Kidney epithelial cell (primary cell): ENCODE measurements around the gene TLR6. TPM values are rescaled to one million over a fixed set of nuclear protein-coding genes. Genes with fewer than 3 reads are reported as not detected.

Experiments
- DNase-seq: peaks from one replicate; pipeline ENCODE4 v3.0.0-alpha.2; 2010; ENCODE audit warnings: low read depth
- H3K27me3 ChIP-seq: 2 replicates; pipeline ENCODE4 v1.6.0; 2011; ENCODE audit warnings: low read length; ENCODE audit not compliant: control insufficient read depth, insufficient read depth
- H3K36me3 ChIP-seq: 2 replicates; pipeline ENCODE4 v1.5.1; 2011; ENCODE audit warnings: low read length; ENCODE audit not compliant: control insufficient read depth, insufficient read depth
- H3K4me3 ChIP-seq: 2 replicates; pipeline ENCODE4 v1.5.1; 2011; ENCODE audit warnings: low read depth, mild to moderate bottlenecking, control low read depth, low read length
- CTCF ChIP-seq: IDR thresholded peaks from 2 replicates; pipeline ENCODE4 v1.5.1; 2011; ENCODE audit warnings: mild to moderate bottlenecking, moderate library complexity, low read length, control low read depth, inconsistent platforms; ENCODE audit not compliant: insufficient read depth, poor library complexity, severe bottlenecking
- total RNA-seq: library from RNA; depleted of rRNA; stranded (reverse); fragments of >200 nt; gene quantifications from 2 replicates; pipeline ENCODE4 v1.2.3, GENCODE V29; 2015

TLR6 gene
- total RNA-seq, 1 donor from 2014 or later = 1.3 TPM

DNA sequence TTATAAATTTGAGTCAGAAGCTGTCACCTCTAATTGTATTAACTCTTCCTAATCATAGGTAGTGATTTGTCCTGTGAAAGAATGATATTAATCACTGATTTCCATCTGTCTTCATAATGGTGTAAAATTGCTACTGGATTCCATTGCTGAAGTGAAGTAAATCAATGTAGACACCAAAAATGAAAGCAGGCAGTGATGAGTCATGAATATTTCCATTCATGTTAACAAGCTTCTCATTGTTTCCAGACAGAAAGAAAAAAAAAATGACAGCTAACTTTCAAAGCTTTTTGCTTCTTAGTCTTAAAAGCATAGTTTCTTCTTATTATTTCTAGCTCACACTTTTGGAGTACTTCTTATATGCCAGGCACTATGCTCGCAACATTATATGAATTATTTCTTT, 32.5 kb upstream of the TLR6 start:
- Histone ChIP-seq H3K27me3 (no peaks in the 10 kb centered on the region), H3K4me3 (no peak overlapping the region), H3K36me3 (no peaks in the 10 kb centered on the region)
- DNase-seq = peak; percentile 58
- no peak for TF ChIP-seq CTCF

DNA sequence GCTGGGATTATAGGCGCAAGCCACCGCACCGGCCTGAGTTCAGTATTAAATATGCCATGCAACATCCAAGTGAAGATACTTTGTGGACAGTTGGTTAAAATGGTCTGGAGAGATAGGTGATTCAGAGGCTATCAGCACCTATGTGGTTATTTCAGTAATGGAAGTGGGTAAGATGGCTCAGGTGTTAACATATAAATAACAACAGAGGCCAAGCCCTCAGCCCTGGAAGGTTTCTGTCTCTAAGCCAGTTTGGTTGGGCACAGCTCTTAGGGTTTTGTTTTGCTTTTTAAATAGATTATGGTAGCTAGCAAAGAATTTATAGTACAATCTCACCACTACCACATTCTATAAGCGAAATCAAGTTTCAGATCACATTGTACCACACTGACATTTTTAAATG, 27.6 kb upstream of the TLR6 start:
- no peak for TF ChIP-seq CTCF
- DNase-seq = no peak
- H3K27me3 ChIP-seq = no peaks in the 10 kb centered on the region

GRCh38 chr4:38876636-38877035, 20.0 kb upstream of the TLR6 start:
- Histone ChIP-seq H3K27me3 (no peaks in the 10 kb centered on the region), H3K4me3 (no peak overlapping the region), H3K36me3 (peaks cover 2% of the 10 kb centered on the region)
- no peak for DNase-seq
- TF ChIP-seq CTCF = no peak

More for the DNA sequence above, 27.6 kb upstream of the TLR6 start:
- Histone ChIP-seq H3K4me3 (no peak overlapping the region), H3K36me3 (no peaks in the 10 kb centered on the region)

DNA sequence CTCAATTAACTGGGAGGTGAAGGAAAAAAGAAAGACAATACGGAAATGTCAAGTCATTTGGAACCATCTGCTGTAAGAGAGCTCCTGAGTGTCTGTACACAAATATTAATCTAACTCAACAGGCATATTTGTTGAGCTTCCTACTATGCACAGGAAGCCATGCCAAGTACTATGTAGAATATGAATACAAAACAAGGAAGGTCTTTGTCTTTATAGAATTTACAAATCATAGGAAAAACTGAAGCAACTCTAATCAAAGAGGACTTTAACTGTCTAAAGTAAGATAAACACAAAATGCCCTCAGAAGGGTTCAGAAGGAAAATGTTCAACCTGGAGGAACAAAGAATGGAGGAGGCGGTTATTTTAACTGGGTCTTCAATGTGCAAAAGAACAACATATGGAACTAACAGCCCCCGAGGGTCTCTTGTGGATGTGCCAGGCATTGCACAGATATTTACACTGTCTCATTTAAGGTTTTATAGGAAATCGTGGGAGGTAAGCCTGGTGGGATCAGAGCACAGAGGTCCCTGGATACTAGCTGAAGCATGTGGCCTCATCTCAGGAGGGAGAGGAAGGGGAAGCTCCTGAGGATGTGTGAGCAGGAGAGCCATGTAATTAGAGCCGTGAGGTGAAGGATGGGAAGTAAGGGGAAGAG, 16.8 kb upstream of the TLR6 start:
- Histone ChIP-seq H3K27me3 (no peaks in the 10 kb centered on the region), H3K4me3 (no peak overlapping the region), H3K36me3 (peaks cover 2% of the 10 kb centered on the region)
- no peak for TF ChIP-seq CTCF
- no peak for DNase-seq

DNA sequence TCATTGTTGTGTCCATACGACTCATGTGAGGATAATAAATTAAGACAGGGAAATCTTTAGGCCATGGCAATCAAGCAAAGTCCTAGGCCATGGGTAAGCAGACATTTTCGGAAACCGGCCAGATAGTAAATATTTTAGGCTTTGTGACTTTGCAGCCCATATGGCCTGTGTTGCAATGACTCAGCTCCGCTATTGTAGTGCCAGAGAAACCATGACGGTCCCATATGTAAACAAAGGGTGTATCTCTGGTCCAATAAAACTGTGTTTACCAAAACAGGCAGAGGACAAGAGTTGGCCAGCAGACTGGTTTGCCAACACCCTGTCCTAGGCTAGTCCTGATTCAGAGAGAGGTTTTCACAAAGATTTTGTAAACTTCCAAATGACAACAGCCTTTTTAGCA, 16.0 kb upstream of the TLR6 start:
- Histone ChIP-seq H3K27me3 (no peaks in the 10 kb centered on the region), H3K4me3 (no peak overlapping the region), H3K36me3 (peaks cover 2% of the 10 kb centered on the region)
- no peak for DNase-seq
- no peak for TF ChIP-seq CTCF

- DNase-seq = no peak
- Histone ChIP-seq H3K4me3 (no peak overlapping the region), H3K36me3 (peaks cover 2% of the 10 kb centered on the region), H3K27me3 (no peaks in the 10 kb centered on the region)
- TF ChIP-seq CTCF = no peak
Observed at GRCh38 chr4:38871593-38871992, 15.0 kb upstream of the TLR6 start.
